GM21528 (cell line): ENCODE measurements around the gene NLRP11.

Experiments used
- ATAC-seq: cut with Tn5 transposase; IDR thresholded peaks from one replicate; pipeline ENCODE4 v1.9.1; 2021; ENCODE audit warnings: mild to moderate bottlenecking, moderate library complexity; ENCODE audit not compliant: unreplicated experiment, low FRiP score

Gene NLRP11

GRCh38 chr19:55831846-55832245, at the start of gene NLRP11:
TSS of gene NLRP11 (minus strand) at chr19:55831999. CDS start at chr19:55818174, 13,825 bp downstream.
- ATAC-seq = no peak

- ATAC-seq = no peak
These were observed 45.4 kb upstream of the NLRP11 start for GRCh38 chr19:55877211-55877610.

GRCh38 chr19:55870736-55871135, 38.9 kb upstream of the NLRP11 start:
- no peak for ATAC-seq

GRCh38 chr19:55867101-55867500, 35.3 kb upstream of the NLRP11 start:
- ATAC-seq = no peak

GRCh38 chr19:55866521-55866920, 34.7 kb upstream of the NLRP11 start:
- no peak for ATAC-seq

- ATAC-seq = no peak
These were observed 27.2 kb upstream of the NLRP11 start for GRCh38 chr19:55858969-55859368.

- no peak for ATAC-seq
These were observed 26.6 kb upstream of the NLRP11 start for GRCh38 chr19:55858401-55858800.

- ATAC-seq = no peak
These were observed 26.2 kb upstream of the NLRP11 start for GRCh38 chr19:55857974-55858373.

GRCh38 chr19:55857149-55857548, 25.4 kb upstream of the NLRP11 start:
- ATAC-seq = no peak

GRCh38 chr19:55855160-55855559, 23.4 kb upstream of the NLRP11 start:
- no peak for ATAC-seq

GRCh38 chr19:55838906-55839305, 7.1 kb upstream of the NLRP11 start:
- no peak for ATAC-seq

- ATAC-seq = no peak
These were observed 6.5 kb upstream of the NLRP11 start for GRCh38 chr19:55838251-55838650.

- ATAC-seq = no peak
These were observed 4.5 kb upstream of the NLRP11 start, which contains the start of gene NLRP4 for GRCh38 chr19:55836340-55836739. TSS of gene NLRP4 (plus strand) at chr19:55836540. CDS start at chr19:55852081, 15,541 bp downstream.

GRCh38 chr19:55832676-55833075, 877 bp upstream of the NLRP11 start:
- ATAC-seq = no peak

GRCh38 chr19:55830656-55831055, 1.1 kb downstream of the NLRP11 start:
- ATAC-seq = no peak

GRCh38 chr19:55820037-55820436, 11.8 kb downstream of the NLRP11 start:
- ATAC-seq = no peak

- no peak for ATAC-seq
These were observed 17.9 kb downstream of the NLRP11 start for GRCh38 chr19:55813906-55814305.

- no peak for ATAC-seq
These were observed 19.4 kb downstream of the NLRP11 start for GRCh38 chr19:55812449-55812848.

- no peak for ATAC-seq
These were observed 20.5 kb downstream of the NLRP11 start for GRCh38 chr19:55811340-55811739.

GRCh38 chr19:55809381-55810058, 22.3 kb downstream of the NLRP11 start:
- no peak for ATAC-seq

- no peak for ATAC-seq
These were observed 29.5 kb downstream of the NLRP11 start for GRCh38 chr19:55802281-55802680.

GRCh38 chr19:55801416-55801815, 30.4 kb downstream of the NLRP11 start:
- ATAC-seq = no peak

- ATAC-seq = no peak
These were observed 36.8 kb downstream of the NLRP11 start for GRCh38 chr19:55795021-55795420.
